Smooth muscle cell (in vitro differentiated cells): ENCODE measurements around the gene BTN2A1. TPM values are rescaled to one million over a fixed set of nuclear protein-coding genes. Genes with fewer than 3 reads are reported as not detected.

Source experiments
- DNase-seq: peaks from one replicate; lab custom pipeline; 2025; ENCODE audit not compliant: unreplicated experiment; lab: John Stamatoyannopoulos, UW
- H2AFZ ChIP-seq: fragments of 200-600 bp; sonication (generic); 2 replicates; pipeline ENCODE4 v1.6.0; 2016; ENCODE audit warnings: antibody characterized with exemption, low read depth, mild to moderate bottlenecking
- H3F3A ChIP-seq: fragments of 200-600 bp; sonication (generic); 2 replicates; pipeline ENCODE4 v1.6.0; 2017; ENCODE audit warnings: antibody characterized with exemption, low read depth
- H3K27ac ChIP-seq: fragments of 200-600 bp; sonication (generic); 2 replicates; pipeline ENCODE4 v1.5.1; 2016; ENCODE audit warnings: low read depth, mild to moderate bottlenecking
- H3K27me3 ChIP-seq: fragments of 200-600 bp; sonication (generic); 2 replicates; pipeline ENCODE4 v1.6.1; 2016; ENCODE audit warnings: low read depth, mild to moderate bottlenecking
- H3K36me3 ChIP-seq: fragments of 200-600 bp; sonication (generic); 2 replicates; pipeline ENCODE4 v1.5.1; 2016; ENCODE audit warnings: low read depth
- H3K4me1 ChIP-seq: fragments of 200-600 bp; sonication (generic); 2 replicates; pipeline ENCODE4 v1.5.1; 2016; ENCODE audit warnings: low read depth
- H3K4me2 ChIP-seq: fragments of 200-600 bp; sonication (generic); 2 replicates; pipeline ENCODE4 v1.6.0; 2016; ENCODE audit warnings: mild to moderate bottlenecking
- H3K4me3 ChIP-seq: fragments of 200-600 bp; sonication (generic); 2 replicates; pipeline ENCODE4 v1.5.1; 2016; ENCODE audit warnings: mild to moderate bottlenecking
- H3K79me2 ChIP-seq: fragments of 200-600 bp; sonication (generic); 2 replicates; pipeline ENCODE4 v1.6.0; 2016; ENCODE audit warnings: low read depth, mild to moderate bottlenecking
- H3K9ac ChIP-seq: fragments of 200-600 bp; sonication (generic); 2 replicates; pipeline ENCODE4 v1.6.0; 2016; ENCODE audit warnings: low read depth
- H3K9me3 ChIP-seq: fragments of 200-600 bp; sonication (generic); replicated peaks from 2 replicates; pipeline ENCODE4 v1.5.1; 2016; ENCODE audit warnings: low read depth
- H4K20me1 ChIP-seq: fragments of 200-600 bp; sonication (generic); 2 replicates; pipeline ENCODE4 v1.6.0; 2016; ENCODE audit warnings: low read depth
- CTCF ChIP-seq: fragments of 200-600 bp; sonication (generic); IDR thresholded peaks from 2 replicates; pipeline ENCODE4 v1.5.1; 2017; ENCODE audit warnings: borderline replicate concordance, mild to moderate bottlenecking, antibody characterized with exemption; ENCODE audit not compliant: insufficient read depth, poor library complexity, severe bottlenecking
- WGBS: methylation state at CpG from one replicate; pipeline ENCODE4 v1.1.7; 2016; ENCODE audit warnings: low lambda C conversion rate; 5-methylcytosine and 5-hydroxymethylcytosine counted together
- polyA plus RNA-seq: library from polyadenylated mRNA; unstranded; fragments of >200 nt; fragmentation: Nextera tagmentation; extraction: Ambion mirVana; gene quantifications from 2 replicates; pipeline ENCODE4 v1.2.1, GENCODE V29; 2016
- total RNA-seq: library from RNA; depleted of rRNA; stranded (reverse); fragments of >200 nt; gene quantifications from 2 replicates; pipeline ENCODE4 v1.2.3, GENCODE V29; 2014

The BTN2A1 gene
- total and polyA plus RNA-seq, 2 experiments from 2014 or later: 36.3 to 40.5 TPM

- Histone ChIP-seq H3K36me3 (no peaks in the 10 kb centered on the region), H3F3A (no peaks in the 10 kb centered on the region), H3K4me2 (no peak overlapping the region), H3K9ac (no peak overlapping the region), H4K20me1 (no peaks in the 10 kb centered on the region), H3K4me3 (no peak overlapping the region), H2AFZ (no peak overlapping the region), H3K27me3 (no peaks in the 10 kb centered on the region), H3K79me2 (no peaks in the 10 kb centered on the region), H3K4me1 (no peaks in the 10 kb centered on the region), H3K27ac (no peak overlapping the region), H3K9me3 (no peaks in the 10 kb centered on the region)
- no peak for DNase-seq
- TF ChIP-seq CTCF: no peak
- WGBS: 89% methylated on average over 4 of the region's 4 CpGs
Observed at GRCh38 chr6:26482338-26482737, 24.6 kb downstream of the BTN2A1 start.

- no peaks in the 10 kb centered on the region for H3K9me3 ChIP-seq
- H3K4me3 ChIP-seq: no peak overlapping the region
- no peak overlapping the region for H3K27ac ChIP-seq
- no peak overlapping the region for H3K4me2 ChIP-seq
- WGBS: 80% methylated on average over 3 of the region's 3 CpGs
- DNase-seq: no peak
- no peaks in the 10 kb centered on the region for H3K4me1 ChIP-seq
- H3K79me2 ChIP-seq: no peaks in the 10 kb centered on the region
- no peaks in the 10 kb centered on the region for H4K20me1 ChIP-seq
- no peak overlapping the region for H3K9ac ChIP-seq
- H3F3A ChIP-seq: no peaks in the 10 kb centered on the region
- TF ChIP-seq CTCF: no peak
- H2AFZ ChIP-seq: no peak overlapping the region
- no peaks in the 10 kb centered on the region for H3K27me3 ChIP-seq
- H3K36me3 ChIP-seq: no peaks in the 10 kb centered on the region
Observed at GRCh38 chr6:26483727-26484126, 26.0 kb downstream of the BTN2A1 start.

GRCh38 chr6:26484161-26484560, 26.4 kb downstream of the BTN2A1 start:
- Histone ChIP-seq H2AFZ (no peak overlapping the region), H3K27me3 (no peaks in the 10 kb centered on the region), H3K9me3 (no peaks in the 10 kb centered on the region), H3K4me3 (no peak overlapping the region), H3K27ac (no peak overlapping the region), H4K20me1 (no peaks in the 10 kb centered on the region), H3K79me2 (no peaks in the 10 kb centered on the region), H3K36me3 (no peaks in the 10 kb centered on the region), H3K4me2 (no peak overlapping the region), H3F3A (no peaks in the 10 kb centered on the region), H3K9ac (no peak overlapping the region), H3K4me1 (no peaks in the 10 kb centered on the region)
- TF ChIP-seq CTCF: no peak
- 85% methylated on average over 2 of the region's 2 CpGs for WGBS
- DNase-seq: no peak

- H3K4me1 ChIP-seq: no peaks in the 10 kb centered on the region
- H3K4me3 ChIP-seq: no peak overlapping the region
- TF ChIP-seq CTCF: no peak
- no peaks in the 10 kb centered on the region for H3K27me3 ChIP-seq
- no peak overlapping the region for H3K4me2 ChIP-seq
- no peak overlapping the region for H3K9ac ChIP-seq
- no peaks in the 10 kb centered on the region for H3K79me2 ChIP-seq
- H4K20me1 ChIP-seq: no peaks in the 10 kb centered on the region
- H3K9me3 ChIP-seq: no peaks in the 10 kb centered on the region
- H3K27ac ChIP-seq: no peak overlapping the region
- H3K36me3 ChIP-seq: no peaks in the 10 kb centered on the region
- H2AFZ ChIP-seq: no peak overlapping the region
- DNase-seq: no peak
- no peaks in the 10 kb centered on the region for H3F3A ChIP-seq
- WGBS: 90% methylated on average over 5 of the region's 6 CpGs
Observed at GRCh38 chr6:26485112-26485780, 27.5 kb downstream of the BTN2A1 start.
